Dermis microvascular lymphatic vessel endothelial cell (primary cell): ENCODE measurements around the gene MYH6. TPM values are rescaled to one million over a fixed set of nuclear protein-coding genes. Genes with fewer than 3 reads are reported as not detected.
"Not testable (repeated sequence)": the region's sequence is repeated elsewhere in the genome, so short reads cannot be mapped to it uniquely, and the experiment has no call there.

Experiments used
- DNase-seq, 2 donors: peaks; one replicate each; pipeline versions ENCODE4 v3.0.0 to v3.0.0-alpha.2; 2010; ENCODE audit warnings: low read depth in 2 of 2
- total RNA-seq: library from RNA; depleted of rRNA; stranded (reverse); fragments of >200 nt; gene quantifications from 2 replicates; pipeline ENCODE4 v1.2.1, GENCODE V29; 2014

The MYH6 gene
- total RNA-seq, 1 donor from 2014 or later = not detected

- DNase-seq = no peak
These were observed 28.5 kb upstream of the MYH6 start for GRCh38 chr14:23436327-23437132.

GRCh38 chr14:23435543-23436326 is 27.7 kb upstream of the MYH6 start, which contains the start of gene MYH7:
MYH7 (minus strand) TSS chr14:23435660; CDS start chr14:23433732, 1,928 bp downstream.
- no peak for DNase-seq

GRCh38 chr14:23434488-23435222 is 26.6 kb upstream of the MYH6 start:
- DNase-seq = no peak

- DNase-seq = no peak
These were observed 25.4 kb upstream of the MYH6 start for GRCh38 chr14:23433457-23433856.

GRCh38 chr14:23432946-23433345 is 24.9 kb upstream of the MYH6 start:
- DNase-seq = no peak

GRCh38 chr14:23432102-23432925 is 24.2 kb upstream of the MYH6 start:
- no peak for DNase-seq

- DNase-seq = no peak
These were observed 23.4 kb upstream of the MYH6 start for GRCh38 chr14:23431486-23431885.

- DNase-seq = no peak
These were observed 22.6 kb upstream of the MYH6 start for GRCh38 chr14:23430723-23431085.

GRCh38 chr14:23430016-23430722 is 22.1 kb upstream of the MYH6 start:
- no peak for DNase-seq

GRCh38 chr14:23428686-23429495 is 20.8 kb upstream of the MYH6 start:
- DNase-seq = no peak

GRCh38 chr14:23425798-23426197 is 17.7 kb upstream of the MYH6 start:
- DNase-seq = not testable (repeated sequence)

GRCh38 chr14:23425169-23425568 is 17.1 kb upstream of the MYH6 start:
- DNase-seq = no peak

- DNase-seq = no peak
These were observed 15.6 kb upstream of the MYH6 start for GRCh38 chr14:23423657-23424056.

GRCh38 chr14:23421594-23421993 is 13.5 kb upstream of the MYH6 start:
- no peak for DNase-seq

GRCh38 chr14:23419646-23420045 is 11.6 kb upstream of the MYH6 start:
- not testable (repeated sequence) for DNase-seq

GRCh38 chr14:23418021-23418420 is 9.9 kb upstream of the MYH6 start:
- DNase-seq = no peak

- not testable (repeated sequence) for DNase-seq
These were observed 9.2 kb upstream of the MYH6 start for GRCh38 chr14:23417269-23417668.

GRCh38 chr14:23416801-23417200 is 8.7 kb upstream of the MYH6 start:
- DNase-seq = no peak
